GM18861 (cell line): ENCODE measurements around the gene CDH3.
"Not testable (repeated sequence)": the region's sequence is repeated elsewhere in the genome, so short reads cannot be mapped to it uniquely, and the experiment has no call there.

Experiments
- ATAC-seq: cut with Tn5 transposase; IDR thresholded peaks from one replicate; pipeline ENCODE4 v1.9.1; 2021; ENCODE audit not compliant: unreplicated experiment

The CDH3 gene

DNA sequence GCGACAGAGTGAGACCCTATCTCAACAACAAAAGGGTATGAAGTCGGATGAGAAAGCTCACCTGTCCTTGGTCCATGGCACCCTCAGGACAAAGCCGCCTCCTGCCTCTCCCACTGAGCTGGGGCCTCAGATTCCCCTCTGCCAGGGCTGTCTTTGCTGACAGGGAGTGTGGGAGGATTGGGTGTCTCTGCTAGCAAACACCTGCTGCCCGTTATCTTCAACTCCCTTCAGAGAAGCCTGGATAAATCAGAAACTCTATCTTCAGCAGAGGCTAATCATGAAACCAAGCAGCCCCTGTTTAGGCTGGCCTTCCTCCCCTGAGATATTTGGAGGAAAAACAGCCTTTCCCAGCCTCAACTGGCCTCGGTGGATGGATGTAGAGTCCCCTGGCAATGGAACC lies 55.7 kb downstream of the CDH3 start:
- ATAC-seq: no peak

DNA sequence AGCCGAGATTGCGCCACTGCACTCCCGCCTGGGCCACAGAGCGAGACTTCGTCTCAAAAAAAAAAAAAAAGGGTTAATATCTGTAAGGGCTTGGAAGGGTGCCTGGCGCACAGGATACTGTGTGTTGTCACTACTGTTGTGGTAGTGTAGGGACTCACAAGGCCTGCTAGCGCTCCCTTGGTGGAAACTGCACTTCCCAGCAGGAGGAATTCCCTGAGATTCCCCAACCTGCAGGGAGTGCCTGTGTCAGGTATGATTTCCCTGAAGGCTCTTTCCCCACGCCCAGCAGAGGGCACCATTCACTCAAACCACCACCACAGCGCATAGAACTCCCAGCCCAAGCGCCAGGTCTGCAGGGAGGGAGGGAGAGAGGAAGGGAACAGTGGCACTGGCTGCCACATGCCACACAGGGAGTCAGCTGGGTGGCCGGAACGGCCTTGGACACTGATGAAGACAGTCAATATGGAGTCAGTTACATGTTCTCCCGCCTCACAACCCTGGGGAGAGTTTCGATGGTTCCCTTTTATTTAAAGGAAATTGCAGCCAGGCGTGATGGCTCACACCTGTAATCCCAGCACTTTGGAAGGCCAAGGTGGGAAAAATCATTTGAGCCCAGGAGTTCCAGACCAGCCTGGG lies 59.2 kb downstream of the CDH3 start:
- ATAC-seq: no peak

DNA sequence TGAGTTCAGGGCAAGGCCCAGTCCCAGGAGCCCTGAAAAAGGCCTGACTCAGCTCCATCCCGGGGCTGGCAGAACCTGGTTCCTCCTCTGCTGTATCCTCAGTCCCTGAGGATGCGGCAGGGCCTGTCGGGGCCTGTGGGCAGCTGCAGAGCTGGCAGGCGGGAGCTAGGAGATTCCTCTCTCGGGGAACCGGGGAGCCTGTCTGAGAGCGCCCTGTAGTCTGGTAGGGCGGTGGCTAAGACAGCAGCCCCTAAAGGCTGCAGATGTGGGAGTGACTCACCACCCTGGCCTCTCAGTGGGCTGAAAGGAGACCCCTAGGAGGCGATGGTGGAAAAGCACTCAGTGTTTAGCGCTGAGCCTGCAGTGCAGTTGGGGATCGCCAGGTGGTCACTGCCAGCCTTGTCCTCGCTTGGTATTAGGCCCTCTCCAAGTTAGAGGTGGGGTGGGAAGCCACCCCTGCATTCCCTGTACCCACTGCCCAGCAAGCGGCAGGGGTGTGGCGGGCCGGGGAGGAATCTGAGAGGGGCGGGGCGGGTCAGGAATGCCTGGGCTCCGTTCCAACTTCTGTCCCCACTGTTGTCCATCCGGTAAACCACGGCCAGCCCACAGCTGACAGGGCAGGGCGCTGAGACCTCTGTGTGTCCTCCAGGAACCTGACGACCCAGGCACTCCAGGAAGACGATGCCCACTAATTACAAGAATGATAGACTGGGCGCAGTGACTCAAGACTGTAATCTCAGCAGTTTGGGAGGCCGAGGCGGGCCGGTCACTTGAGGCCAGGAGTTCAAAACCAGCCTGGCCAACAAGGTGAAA lies 62.4 kb downstream of the CDH3 start:
- ATAC-seq: no peak

DNA sequence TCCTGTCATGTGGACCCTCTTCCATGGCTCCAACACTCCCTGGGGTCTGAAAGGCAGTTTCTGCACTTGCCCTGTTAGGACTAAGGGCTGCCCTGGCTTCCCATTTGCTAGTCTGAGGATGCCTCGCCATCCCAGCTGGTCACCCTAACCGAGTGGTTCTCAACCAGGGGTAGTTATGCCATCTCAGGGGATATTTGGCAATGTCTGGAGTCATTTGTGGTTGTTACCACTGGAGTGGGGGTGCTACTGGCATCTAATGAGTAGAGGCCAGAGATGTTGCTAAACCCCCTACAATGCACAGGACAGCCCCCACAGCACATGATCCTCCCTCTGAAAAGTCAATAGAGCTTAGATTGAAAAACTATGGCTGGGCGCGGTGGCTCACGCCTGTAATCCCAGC lies 65.1 kb downstream of the CDH3 start:
- no peak for ATAC-seq

DNA sequence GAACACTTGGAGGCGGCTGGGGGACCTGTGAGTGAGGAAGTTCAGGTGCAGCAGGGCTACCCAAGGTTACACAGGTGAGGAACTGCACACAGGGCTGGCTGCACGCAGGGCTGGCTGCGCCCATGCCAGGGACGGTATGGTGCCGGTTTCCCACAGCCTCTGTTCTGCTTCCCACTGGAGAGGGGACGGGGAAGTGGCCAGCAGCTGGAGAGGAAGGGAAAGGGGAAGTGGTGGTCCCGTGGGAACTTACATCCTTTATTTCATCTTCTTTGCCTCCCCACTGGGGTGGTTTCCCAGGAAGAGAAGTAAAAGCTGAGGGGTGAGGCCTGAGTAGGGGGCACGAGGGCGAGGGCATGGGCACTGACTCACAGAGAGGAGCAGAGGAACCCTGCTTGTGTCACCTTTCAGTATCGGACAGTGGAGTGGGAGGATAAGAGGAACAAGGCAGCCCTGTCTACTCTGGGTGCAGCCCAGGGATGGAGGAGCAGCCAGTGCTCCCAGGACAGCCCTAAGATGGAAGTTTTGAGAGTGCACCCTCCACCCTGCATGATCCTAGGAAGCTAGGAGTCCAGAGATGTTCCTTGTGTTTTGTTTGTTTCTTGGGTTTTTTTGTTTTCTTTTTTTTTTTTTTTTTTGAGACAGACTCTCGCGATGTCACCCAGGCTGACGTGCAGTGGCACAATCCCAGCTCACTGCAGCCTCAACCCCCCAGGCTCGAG lies 66.5 kb downstream of the CDH3 start:
- no peak for ATAC-seq

DNA sequence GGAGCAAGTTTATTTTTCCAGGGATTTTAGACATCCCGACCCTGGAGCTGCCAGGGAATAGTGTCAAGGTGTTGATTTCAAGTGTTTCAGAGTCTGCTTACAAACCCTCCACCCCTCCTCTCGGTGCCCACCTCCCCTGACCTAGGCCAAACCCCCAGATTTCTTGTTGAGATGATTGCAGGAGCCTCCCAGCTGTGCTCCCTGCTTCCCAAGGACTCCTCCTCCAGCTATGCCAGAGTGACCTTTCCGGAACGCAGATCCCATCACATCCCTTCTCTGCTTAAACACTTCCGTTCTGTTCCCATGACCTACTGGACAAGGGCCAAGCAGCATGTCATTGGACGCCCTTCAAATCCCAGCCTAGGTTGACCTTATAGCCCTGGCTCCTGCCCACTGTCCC lies 68.3 kb downstream of the CDH3 start:
- no peak for ATAC-seq

DNA sequence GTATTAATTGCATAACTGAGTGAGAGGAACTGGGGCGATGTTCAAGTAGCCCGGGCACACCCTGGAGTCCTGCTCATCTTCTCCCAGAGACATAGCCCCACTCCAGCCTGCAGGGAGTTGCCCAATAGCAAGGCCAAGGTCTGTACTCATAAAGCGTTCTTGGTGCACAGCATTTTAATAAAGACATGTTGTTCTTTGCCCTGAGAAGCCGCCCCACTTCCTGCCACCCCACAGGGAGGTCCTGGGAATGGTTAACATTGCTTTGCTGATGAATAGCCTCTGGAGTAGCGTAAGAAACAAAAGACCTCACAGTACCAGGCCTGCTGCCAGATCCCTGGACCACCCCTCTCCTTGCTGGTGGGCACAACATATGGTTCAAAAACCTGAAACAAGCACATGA lies 70.4 kb downstream of the CDH3 start:
- no peak for ATAC-seq

DNA sequence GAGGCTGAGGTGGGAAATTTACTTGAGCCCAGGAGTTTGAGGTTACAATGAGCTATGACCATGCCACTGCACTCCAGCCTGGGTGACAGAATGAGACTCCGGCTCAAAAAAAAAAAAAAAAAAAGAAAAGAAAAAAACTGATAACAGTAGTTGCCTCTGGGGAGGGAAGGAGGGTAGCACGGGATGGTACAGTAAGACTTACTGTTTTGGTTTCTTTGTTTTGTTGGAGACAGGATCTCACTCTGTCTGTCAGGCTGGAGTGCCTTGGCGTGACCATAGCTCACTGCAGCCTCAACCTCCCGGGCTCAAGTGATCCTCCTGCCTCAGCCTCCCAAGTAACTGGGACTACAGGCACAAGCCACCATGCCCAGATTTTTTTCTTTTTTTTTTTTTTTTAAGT lies 71.4 kb downstream of the CDH3 start:
- ATAC-seq: not testable (repeated sequence)

DNA sequence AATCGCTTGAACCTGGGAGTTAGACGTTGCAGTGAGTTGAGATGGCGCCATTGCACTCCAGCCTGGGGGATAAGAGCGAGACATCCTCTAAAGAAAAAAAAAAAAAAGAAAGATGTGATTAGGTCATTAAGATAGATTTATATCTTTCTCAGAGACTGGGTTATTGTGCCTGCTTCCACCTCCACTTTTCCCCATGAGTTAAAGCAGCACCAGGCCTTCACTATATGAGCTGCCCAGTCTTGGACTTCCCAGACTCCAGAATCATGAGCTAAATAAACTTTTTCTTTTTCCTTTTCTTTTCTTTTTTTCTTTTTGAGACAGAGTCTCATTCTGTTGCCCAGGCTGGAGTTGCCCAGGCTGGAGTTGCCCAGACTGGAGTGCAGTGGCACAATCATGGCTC lies 72.6 kb downstream of the CDH3 start:
- ATAC-seq: no peak

DNA sequence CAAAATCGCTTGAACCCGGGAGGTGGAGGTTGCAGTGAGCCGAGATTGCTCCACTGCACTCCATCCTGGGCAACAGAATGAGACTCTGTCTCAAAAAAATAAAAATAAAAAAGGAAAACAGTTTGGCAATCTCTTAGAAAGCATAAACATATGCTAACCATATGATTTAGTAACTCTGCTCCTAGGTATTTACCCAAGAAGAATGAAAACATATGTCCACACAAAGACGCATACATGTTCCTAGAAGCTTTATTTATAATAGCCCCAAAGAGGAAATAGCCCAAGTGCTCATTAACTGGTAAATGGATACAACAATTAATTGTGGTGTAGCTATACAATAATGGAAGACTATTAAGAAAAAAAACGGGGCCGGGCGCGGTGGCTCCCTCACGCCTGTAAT lies 73.5 kb downstream of the CDH3 start:
- no peak for ATAC-seq

DNA sequence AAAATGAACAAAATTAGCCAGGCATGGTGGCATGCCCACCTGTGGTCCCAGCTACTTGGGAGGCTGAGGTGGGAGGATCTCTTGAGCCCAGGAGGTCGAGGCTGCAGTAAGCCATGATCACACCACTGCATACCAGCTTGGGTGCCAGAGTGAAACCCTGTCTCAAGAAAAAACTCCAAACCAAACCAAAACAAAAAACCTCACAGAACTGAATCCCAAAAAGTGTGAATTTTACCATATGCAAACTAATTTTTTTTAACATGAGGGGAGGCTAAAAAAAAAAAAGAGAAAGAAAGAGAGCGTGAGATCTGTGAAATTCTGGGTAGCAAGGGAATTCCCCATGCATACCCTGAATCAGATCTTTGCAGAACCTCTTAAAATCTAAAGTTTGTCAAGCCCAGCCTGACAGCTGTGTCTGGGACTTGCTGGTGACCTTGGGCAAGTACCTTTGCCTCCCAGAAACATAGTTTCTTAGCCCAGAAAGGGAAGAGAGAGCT lies 74.9 kb downstream of the CDH3 start:
- peak; percentile 78 for ATAC-seq

DNA sequence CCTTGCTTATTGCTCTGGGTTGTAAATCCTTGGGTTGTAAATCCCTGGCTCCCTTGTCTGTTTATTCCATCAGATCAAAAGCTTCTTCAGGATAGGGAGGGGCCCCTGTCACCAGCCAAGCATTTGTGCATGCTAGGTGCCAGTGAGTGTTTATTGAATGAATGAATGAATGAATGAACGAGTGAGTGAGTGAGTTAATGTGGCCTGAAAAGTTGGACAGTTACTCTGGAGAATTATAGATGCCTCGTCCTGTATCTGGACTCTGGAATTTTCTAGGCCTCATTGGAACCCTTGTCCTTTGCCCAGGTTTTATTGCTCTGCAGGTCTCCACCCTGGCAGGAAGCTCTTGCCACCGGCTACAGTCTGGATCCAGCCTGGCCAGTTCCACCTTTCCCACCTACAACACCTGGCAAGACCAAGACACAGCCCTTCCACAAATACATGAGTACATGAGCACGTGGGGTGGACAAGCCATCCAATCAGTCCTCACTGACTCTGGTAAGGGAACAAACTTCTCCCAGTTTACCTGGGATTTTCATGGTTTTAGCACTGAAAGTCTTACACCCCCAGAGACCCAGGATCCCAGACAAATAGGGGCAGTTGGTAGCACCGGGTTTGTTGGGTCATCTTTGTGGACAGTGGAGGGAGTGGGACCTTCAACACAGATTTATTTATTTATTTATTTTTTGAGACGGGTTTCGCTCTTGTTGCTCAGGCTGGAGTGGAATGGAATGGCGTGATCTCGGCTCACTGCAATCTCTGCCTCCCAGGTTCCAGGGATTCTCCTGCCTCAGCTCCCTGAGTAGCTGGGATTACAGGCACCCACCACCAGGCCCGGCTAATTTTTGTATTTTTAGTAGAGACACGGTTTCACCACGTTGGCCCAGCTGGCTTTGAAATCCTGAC lies 77.3 kb downstream of the CDH3 start:
- ATAC-seq: no peak

DNA sequence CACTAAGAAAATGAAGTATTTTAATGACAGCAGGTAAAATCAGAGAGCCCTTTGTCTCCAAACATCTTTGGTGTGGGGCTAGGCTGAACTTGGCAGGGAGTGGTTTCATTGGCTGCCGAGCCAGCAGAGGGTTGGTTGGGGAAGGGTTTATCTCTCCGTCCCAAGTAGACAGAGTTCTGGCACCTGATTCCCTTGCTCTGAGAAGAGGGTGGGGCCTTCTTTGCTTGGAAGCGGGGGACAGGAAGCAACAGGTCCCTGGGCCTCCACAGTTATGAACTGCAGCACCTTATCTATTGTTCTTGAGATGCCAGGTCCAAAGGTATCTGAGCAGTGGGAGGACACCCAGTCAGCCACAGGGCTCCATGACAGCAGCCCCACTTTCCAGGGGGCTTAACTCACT lies 79.7 kb downstream of the CDH3 start:
- no peak for ATAC-seq

DNA sequence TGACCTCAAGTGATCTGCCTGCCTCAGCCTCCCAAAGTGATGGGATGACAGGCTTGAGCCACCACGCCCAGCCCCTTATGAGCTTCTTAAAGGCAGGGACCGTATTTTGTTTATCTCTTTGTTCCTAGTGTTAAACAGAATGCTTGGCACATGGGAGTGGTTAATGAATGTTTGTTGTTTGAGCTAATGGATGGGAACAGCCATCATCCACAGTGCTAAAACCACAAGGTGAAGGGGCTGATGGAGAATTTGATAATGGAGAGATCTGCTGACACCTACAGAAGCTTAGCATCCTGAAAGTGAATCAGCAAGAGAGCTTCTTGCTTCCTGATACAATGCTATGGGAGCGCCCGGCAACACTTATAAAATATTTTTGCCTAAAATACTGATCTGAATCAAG lies 83.4 kb downstream of the CDH3 start:
- no peak for ATAC-seq

DNA sequence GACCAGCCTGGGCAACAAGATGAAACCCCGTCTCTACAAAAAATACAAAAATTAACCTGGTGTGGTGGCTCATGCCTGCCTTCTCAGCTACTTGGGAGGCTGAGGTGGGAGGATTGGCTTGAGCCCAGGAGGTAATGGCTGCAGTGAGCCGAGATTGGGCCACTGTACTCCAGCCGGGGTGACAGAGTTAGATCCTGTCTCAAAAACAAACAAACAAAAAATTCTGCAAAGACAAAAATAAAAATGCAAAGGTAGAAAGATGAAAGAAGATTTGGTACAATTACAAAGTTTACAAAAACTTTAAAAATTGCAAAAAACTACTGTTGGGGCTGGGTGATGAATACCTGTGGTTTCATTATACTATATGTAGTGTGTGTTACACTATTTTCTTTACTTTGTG lies 86.5 kb downstream of the CDH3 start:
- no peak for ATAC-seq

DNA sequence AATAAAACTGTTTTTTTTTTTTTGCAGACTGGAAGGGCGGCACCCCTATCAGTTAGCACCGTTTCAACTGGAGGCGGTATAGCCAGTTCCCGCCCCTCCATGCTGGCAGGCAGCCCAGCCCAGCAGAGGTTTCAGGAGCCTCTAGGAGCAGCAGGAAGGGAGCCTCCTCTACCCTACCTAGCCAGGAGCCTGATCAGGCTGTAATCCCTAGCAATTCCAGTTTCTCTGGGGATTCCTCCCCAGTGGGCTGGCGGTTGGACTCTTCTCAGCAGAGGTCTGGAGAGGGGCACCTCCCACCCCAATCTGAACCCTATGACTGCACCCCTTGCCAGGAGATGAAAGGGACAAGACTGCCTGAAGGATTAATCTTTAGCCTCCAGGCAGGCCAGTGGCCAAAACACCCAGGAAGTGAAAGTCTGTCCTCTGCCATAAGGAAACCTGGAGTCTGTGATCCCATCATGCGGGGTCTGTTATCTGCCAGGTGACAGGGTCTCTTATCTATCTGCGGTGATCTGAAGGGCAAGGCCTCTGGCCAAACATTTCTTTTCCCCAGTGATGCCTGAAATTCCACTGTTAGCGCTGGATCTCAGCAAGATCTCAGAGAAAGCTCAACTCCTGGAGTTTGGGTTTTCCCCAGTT lies 87.1 kb downstream of the CDH3 start:
- no peak for ATAC-seq

DNA sequence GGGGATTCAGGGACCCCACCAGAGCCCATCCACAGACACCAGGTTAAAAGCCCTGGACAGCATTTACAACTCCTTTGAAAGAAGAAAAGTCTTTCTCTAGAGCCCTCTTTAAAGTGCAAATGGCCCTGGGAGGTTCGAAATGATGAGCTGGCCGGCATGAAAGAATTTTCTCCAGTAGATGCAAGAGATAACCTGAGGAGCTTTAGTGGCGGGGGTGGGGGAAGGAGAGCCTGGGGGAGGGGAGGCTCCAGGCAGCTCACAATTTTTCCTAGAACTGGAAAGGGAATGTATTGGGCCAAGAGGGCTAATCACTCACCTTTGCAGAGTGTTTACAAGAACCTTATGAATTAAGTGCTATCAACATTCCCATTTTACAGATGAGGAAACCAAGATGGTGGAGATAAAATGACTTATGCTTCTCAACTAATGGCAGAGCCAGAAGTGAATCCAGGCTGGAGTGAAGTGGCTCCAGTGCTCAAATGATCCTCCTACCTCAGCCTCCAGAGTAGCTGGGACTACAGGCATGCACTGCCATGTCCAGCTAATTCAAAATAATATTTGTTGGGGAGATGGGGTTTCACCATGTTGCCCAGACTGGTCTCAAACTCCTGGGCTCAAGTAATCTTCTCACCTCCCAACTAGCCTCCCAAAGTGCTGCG lies 87.8 kb downstream of the CDH3 start:
- no peak for ATAC-seq

DNA sequence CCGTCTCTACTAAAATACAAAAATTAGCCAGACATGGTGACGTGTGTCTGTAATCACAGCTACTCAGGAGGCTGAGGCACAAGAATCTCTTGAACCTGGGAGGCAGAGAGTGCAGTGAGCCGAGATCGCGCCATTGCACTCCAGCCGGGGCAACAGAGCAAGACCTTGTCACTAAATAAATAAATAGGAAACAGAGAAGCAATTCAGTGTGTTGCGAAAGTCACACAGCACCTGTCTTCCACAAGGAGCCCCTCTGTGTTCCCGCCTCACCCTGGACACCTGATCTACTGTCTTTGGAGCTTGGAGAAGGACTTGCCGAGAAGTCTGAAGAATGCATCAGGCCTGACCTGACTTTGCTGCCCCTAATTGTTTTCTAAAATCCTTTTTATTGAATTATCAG lies 88.5 kb downstream of the CDH3 start:
- ATAC-seq: no peak

DNA sequence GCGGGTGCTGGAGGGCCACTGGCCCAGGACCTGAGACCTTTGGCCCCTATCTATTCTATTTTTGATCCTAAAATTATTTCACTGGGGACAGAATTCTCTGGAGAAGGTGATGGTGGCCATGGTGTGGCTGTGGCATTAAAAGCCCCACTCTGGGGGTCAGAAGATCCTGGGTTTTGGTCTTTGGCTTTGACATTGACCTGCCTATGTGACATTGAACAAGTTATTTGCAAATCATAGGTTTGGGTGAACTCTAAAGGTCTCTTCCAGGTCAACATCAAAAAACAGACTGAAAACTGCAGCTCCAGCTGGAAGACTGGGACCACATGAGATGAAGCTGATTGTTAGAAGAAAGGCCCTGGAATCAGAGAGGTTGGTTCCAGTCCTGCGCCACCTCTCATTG lies 89.7 kb downstream of the CDH3 start:
- no peak for ATAC-seq

DNA sequence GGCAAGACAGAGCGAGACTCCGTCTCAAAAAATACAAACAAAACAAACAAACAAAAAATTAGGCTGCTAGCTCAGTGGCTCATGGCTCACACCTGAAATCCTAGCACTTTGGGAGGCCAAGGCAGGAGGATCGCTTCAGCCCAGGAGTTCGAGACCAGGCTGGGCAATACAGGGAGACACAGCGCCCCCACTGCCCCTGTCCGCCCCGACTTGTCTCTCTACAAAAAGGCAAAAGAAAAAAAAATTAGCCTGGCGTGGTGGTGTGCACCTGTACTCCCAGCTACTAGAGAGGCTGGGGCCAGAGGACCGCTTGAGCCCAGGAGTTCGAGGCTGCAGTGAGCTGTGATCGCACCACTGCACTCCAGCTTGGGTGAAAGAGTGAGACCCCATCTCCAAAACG lies 91.5 kb downstream of the CDH3 start:
- ATAC-seq: no peak
